GM21619 (cell line): ENCODE measurements around the gene TRAP1.

ENCODE experiments used
- ATAC-seq: cut with Tn5 transposase; IDR thresholded peaks from one replicate; pipeline ENCODE4 v1.9.1; 2021; ENCODE audit not compliant: unreplicated experiment

Gene TRAP1

DNA sequence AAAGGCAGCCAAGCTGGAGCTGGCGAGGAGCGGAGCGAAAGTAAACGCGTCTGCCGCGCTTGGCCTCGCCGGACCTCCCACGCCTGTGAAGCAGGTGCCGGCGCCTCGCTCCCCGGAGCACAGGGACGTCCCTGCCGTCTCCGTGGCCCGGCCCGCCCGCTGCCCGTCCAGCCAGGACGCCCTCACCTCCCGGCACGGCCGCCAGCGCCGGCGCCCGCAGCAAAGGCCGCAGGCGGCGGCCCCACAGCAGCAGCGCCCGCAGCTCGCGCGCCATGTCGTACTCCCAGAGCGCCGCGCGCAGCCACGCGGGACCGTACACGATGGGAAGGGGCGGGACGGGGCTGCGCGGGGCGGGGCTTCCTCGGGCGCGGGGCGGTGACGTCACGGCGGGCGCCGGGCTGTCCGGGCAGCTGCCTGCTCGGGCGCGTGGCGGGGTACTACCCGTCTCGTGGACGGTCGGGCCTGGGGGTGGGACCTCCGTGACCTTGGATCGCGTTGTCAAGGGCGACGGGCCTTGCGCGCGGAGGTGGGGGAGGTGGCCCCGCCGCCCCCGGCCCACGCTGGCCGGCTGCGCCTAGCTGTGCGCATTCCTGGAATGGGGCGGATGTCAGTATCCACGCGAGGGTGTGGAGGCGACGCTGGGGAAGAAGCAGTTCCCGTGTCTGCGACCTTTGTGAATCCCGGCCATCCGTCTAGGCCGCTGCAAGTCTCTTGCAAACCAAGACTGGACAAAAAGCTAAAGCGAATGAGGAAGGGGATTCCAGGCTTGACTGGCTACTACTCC lies at the start of gene TRAP1:
Gene TRAP1, minus strand, starts transcription at position 290 of the 784 bp plus-strand sequence. Its CDS starts 16 bp downstream, at position 274.
- ATAC-seq: peak; percentile 80

DNA sequence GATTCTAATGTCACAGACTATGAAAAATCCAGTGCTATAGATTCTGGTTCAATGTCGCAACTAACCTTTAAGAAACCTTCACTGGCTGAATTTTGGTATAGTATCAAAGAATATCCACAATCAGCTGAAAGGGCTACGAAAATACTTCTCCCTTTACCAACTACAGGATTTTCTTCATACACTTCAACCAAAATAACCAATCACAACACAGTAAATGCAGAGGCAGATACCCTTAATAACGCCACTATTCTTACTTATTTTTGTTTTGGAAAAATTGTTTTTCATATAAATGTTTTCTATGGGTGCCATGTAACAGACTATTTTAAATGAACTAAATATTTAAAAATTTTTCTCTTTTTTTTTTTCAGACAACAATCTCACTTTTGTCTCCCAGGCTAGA lies 48.9 kb upstream of the TRAP1 start:
- no peak for ATAC-seq

- ATAC-seq: no peak
These were observed 47.1 kb upstream of the TRAP1 start for GRCh38 chr16:3764409-3764808.

DNA sequence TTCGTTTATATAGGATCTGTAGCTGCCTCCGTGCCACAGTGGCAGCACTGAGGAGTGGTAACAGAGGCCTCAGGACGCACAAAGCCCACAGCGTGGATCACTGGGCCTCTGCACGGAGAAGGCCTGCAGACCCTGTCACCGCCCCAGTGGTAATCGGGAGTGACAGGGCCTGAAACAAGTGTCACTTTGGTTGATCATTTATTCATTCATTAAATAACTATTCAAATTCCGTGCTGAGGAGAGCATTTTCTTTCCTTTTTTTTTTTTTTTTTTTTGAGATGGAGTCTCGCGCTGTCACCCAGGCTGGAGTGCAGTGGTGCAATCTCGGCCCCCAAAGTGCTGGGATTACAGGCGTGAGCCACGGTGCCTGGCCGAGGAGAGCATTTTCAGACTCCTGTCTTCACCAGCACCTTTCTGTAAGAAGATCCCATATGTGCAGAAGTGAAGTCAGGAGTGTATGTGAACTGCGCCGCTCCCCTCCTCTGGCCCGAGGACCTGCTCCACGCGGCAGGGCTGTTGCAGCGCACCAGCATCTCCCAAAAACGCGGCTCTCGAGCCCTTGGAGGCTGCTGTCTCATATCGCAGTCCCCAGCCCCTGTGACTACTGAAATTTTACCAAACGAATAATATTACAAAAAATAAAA lies 44.9 kb upstream of the TRAP1 start:
- no peak for ATAC-seq

- no peak for ATAC-seq
These were observed 44.2 kb upstream of the TRAP1 start for GRCh38 chr16:3761375-3762106.

DNA sequence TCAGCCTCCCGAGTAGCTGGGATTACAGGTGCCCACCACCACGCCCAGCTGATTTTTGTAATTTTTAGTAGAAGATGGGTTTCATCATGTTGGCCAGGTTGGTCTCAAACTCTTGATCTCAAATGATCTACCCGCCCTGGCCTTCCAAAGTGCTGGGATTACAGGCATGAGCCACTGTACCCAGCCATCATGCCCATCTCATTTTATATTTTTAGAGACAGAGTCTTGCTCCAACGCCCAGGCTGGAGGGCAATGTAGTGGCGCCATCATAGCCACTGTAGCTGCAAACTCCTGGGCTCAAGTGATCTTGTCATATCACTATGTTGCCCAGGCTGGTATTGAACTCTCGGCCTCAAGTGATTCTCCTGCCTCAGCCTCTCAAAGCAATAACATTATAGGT lies 43.2 kb upstream of the TRAP1 start:
- ATAC-seq: no peak

DNA sequence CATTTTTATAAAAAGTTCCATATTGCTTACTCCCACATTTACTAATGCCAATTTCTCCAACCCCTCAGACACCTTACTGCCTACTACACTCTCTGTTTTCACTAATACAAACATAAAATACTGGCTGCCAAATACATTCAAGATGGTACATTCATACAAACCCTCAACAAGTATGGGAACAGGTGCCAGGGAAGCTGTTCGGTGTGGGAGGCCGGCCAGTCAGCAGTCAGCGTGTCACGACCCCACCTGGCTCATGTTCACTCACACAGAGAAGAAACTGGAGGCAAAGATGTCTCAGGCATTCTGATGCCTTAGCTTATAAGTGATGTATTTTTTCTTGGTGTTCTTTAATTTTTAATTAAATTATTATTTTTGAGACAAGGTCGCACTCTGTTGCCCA lies 42.4 kb upstream of the TRAP1 start:
- ATAC-seq: no peak

DNA sequence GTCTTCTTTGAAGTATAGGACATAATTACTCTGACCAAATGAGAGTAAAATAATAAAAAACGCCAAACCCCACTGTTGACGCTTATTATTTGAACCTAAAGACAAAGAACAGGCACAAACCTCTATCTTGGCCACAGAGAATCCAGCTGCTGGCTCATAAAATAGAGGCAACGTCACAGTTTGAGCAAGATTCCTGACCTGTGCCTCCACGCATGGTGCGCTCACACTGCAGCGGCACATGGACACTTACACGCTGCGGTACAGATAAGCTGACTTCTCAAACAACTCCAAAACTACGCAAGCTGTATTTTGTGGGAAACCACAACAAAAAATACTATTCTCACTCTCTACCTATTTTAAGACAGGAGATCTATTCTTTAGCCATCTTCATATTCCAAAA lies 38.8 kb upstream of the TRAP1 start:
- no peak for ATAC-seq

DNA sequence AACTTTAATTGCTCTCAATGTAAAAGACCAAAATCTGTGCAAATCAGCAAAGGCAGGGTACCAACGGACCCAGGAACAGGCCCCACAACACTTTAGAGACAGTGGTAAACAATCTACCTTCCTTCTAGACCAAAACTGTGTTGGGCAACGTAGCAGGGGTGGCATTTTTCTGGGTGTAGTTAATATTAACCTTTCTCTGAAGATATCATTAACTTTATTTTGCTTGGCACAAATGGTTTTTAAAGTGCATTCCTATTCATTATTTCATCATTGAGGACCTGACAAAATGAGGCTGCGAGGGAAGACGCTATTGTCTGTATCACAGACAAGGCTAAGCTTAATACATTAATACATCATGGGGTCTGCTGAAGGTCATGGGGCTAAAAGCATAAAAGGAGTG lies 37.9 kb upstream of the TRAP1 start:
- no peak for ATAC-seq

DNA sequence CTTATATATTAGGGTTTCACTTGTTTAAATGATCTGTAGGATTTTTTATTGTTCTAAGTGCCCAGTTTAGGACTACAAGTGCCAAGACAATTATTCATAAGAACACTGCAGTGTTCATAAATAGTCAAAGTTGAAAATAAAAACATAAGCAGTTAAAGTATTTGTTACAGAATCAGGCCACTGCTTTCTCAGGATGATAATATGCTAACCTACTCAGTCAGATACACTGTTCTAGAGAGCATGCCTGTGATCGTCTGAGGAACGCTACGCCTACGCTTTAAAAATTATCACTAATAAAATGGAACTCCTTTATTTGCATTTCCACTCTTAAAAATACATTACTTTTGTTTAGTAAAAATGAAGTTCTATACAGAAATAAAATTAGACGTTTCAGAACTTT lies 37.4 kb upstream of the TRAP1 start:
- no peak for ATAC-seq

DNA sequence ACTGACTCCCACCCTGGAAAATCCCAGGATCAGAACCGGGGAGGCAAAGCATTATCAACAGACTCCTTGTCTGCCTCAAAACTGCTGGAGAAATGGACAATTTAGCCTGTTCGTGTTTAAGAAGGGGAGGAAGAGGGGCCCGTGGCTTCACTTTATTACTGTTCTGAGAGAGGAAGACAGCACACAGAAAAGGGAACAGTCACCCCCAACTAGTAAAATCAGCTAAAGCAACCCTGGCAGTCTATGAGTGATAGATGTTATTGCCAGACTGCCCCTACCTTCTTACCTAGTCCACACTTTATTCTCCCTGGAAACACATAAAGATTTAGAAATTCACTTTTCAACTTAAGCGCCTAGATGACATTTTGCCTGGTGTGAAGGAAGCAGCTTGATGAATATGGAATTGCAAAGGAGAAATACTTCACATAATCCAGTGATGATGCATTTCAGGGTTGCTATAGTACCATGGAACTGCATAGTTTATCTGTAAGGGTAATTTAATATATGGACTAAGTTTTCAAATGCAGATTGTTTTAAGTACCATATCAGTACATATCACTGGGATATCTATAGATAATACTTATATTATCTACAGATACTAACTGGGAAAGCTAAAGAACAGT lies 36.9 kb upstream of the TRAP1 start:
- no peak for ATAC-seq

DNA sequence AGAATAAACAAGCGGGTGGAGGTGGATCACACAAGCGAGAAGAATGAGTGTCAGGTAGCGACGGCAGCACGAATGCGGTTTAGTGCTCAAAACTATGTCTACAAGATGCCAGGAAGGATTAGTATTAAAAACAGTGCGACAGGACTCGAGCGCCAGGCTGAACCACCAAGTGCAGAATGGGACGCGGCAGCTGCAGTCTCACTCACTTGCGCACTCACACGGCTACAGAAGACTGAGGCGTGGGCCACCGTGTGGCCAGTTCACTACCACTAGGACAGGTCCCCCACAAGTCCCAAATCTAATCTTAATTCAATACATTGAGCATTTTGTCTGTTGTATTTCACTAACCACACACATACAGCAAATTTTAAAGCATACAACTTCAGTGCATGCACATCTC lies 35.7 kb upstream of the TRAP1 start:
- no peak for ATAC-seq

DNA sequence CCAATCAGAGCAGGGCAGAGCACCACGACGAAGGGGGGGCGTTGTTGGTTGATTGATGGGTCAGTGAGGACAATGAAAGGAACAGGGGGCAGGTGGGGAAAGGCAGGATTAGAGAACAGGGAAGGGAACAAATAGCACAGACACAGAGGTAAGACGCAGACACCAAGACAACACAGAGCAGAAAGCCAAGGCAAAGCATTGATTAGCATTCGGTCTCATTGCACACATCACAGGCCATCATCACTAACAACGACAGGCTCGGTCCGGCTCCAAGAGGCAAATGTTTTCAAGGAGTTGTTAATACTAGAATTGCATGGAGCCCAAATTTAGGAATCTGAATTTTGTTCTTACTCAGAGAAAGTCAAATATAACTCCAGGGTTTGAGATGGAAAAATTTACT lies 34.6 kb upstream of the TRAP1 start:
- no peak for ATAC-seq

GRCh38 chr16:3748307-3748706 lies 31.0 kb upstream of the TRAP1 start:
- ATAC-seq: no peak

GRCh38 chr16:3745751-3746355 lies 28.5 kb upstream of the TRAP1 start:
- no peak for ATAC-seq

- no peak for ATAC-seq
These were observed 26.7 kb upstream of the TRAP1 start for GRCh38 chr16:3744018-3744417.

GRCh38 chr16:3740934-3741333 lies 23.6 kb upstream of the TRAP1 start:
- ATAC-seq: no peak

- no peak for ATAC-seq
These were observed 22.9 kb upstream of the TRAP1 start for GRCh38 chr16:3740186-3740585.

DNA sequence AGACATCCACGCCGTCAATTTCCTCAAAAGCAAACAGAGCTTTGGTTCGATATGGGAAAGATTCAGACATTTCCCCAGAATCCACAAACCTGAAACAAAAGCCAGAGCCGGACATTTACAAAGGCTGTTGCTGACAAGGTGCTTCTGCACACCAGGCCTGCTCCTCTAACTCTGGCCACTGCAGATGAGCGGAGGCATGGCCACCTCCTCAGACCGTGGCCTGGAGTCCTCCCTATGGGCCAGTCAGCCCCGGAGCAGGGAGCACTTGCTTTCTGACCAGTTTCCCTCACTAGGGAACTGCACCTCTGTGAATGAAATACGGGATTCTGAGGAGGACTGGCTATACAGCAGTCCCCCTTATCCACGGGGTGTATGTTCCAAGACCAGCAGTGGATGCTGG lies 22.3 kb upstream of the TRAP1 start:
- no peak for ATAC-seq

DNA sequence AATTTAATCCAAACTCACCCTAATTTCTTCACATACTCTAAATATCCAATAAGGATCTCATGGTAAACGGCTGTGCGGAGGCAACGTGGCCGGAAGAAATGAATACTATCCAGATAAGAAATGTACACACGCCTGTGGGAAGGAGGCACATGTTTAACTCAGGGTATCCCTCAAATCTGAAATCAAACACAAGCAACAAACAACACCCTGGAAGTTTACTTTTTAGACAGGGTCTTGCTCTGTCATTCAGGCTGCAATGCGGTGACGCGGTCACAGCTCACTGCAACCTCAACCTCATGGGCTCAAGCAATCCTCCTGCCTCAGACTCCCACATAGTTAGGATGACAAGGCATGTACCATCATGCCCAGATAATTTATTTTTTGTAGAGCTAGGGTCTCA lies 21.2 kb upstream of the TRAP1 start:
- no peak for ATAC-seq

DNA sequence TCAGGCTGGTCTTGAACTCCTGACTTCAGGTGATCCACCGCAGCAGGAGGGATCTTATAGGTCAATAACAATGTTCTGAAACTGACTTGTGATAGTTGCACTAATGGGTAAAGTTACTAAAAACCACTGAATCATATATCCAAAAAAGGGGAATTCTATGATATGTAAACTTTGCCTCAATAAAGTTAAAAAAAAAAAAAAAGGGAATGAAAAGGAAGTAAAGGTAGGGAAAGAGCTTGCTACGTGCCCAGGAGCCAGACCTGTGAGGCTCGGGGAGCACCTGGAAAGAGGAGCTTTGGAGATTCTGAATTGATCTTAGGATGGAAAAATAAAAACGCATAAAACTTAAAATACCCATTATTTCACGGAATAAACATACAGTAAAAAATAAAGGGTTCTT lies 20.8 kb upstream of the TRAP1 start:
- no peak for ATAC-seq
